SK-MEL-5 (cell line): ENCODE measurements around the gene ZNF428. TPM values are rescaled to one million over a fixed set of nuclear protein-coding genes. Genes with fewer than 3 reads are reported as not detected.
"Not testable (repeated sequence)": the region's sequence is repeated elsewhere in the genome, so short reads cannot be mapped to it uniquely, and the experiment has no call there.

Source experiments
- DNase-seq: peaks from one replicate; pipeline ENCODE4 v3.0.0-alpha.2; 2016; ENCODE audit warnings: low read depth, low spot score
- in situ Hi-C: cut with HindIII; loops from 2 replicates; pipeline ENCODE4 v1.10.0; 2016; ENCODE audit warnings: low sequenced_read_pairs, high pct_unique_total_duplicates, low pct_unique_long_range_greater_than_20kb
- total RNA-seq: library from RNA; depleted of rRNA; stranded (reverse); fragments of >200 nt; shearing (Covaris generic); gene quantifications from 2 replicates; pipeline ENCODE4 v1.2.3, GENCODE V29; 2014

ZNF428 gene
- total RNA-seq, 1 experiment from 2014 or later: 44.6 TPM

- in situ Hi-C loops: no loop called here
- no peak for DNase-seq
Measured at GRCh38 chr19:43643326-43643725, 23.9 kb upstream of the ZNF428 start.

DNA sequence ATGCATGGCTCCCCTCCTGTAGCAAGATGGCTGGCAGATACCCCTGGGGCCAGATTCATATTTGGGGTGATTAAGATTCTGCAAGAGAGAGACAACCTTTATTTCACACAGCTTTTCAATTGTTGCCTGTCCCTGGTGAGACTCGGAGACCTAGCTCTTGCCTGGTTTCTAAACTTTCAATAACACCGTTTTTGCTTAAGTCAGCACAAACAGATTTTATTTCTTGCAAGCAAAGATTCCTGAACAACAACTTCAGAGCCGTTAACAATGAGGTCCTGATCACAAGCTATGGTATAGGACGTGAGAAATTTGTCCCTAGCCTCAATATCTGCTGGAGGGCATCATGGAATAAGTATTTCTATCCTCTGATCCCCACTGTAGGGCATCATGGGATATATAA lies 23.1 kb upstream of the ZNF428 start:
- in situ Hi-C loops: no loop called here
- no peak for DNase-seq

DNA sequence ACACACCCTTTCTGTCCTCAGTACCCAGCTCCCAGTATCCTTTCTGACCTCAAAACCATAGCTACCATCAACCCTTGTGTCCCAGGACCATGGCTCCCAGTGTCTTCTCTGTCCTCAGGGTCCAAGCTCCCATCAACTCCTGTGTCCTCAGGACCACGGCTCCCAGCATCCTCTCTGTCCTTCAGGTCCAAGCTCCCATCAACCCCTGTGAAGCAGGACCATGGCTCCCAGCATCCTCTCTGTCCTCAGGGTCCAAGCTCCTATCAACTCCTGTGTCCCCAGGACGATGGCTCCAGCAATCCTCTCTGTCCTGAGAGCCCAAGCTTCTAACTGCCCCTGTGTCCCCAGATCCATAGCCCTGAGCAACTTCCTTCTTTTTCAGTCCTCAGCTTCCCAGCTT lies 21.9 kb upstream of the ZNF428 start:
- in situ Hi-C loops: no loop called here
- DNase-seq: no peak

DNA sequence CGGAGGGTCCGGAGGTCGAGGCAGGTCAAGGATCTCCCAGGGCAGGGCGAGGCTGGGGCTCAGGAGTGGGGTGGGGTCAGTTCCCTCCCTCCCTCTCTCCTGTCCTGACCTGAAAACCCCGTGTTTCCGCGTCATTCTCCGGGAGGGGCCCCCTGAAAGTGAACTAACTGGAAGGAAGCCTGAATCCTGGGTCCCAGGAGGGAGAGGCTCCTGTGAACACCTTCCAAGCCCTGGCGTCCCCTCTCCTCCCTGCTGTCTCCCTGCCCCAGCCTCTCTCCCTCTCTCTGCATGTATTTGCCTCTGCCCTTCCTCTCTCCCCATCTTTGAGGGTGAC lies 21.0 kb upstream of the ZNF428 start:
- in situ Hi-C loops: no loop called here
- DNase-seq: no peak

DNA sequence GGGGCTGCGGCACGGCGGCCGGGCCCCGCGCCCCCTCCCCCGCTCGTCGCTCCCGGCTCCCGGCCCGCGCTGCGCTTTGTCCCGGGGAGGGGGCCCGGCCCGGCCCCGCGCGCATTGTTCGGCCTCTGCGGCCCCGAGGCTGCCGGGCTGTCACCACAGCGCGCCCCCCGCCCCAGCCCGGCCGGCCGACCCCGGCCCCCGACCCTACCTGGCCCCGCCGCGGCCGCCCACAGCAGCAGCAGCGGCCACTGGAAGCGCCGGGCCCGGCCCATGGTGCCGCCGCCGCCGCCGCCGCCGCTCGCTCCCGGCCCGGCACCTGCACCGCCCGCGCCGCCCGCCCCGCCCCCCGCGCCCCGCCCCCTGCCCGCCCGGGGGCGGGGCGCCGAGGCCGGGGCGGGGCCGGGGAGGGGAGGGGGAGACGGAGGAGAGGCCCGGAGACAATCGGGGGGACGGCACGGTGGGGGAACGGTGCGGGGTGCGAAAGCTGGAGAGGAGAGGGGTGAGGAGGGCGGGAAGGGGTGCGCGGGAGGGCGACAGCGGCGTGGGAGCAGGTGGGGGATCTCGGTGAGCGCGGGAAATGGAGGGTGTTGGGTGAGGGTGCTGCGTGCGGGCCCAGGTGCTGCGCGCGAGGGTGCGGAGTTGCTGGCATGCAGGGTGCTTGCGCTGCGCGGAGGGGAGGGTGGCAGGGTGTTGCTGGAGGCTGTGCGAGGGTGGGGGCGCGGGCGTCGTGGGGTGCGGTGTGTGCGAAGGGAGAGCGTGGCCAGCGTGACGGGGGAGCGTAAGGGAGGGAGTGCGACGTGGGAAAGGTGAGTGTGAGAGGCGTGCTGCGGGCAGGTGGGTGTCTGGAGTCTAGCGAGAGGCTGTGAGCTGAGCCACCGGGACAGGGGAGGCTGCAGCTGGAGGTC lies 20.3 kb upstream of the ZNF428 start, which contains the start of gene CADM4:
TSS of gene CADM4 (minus strand) at position 332 of the 905 bp plus-strand sequence. CDS start at position 272, 60 bp downstream.
- no peak for DNase-seq
- in situ Hi-C loops: no loop called here

DNA sequence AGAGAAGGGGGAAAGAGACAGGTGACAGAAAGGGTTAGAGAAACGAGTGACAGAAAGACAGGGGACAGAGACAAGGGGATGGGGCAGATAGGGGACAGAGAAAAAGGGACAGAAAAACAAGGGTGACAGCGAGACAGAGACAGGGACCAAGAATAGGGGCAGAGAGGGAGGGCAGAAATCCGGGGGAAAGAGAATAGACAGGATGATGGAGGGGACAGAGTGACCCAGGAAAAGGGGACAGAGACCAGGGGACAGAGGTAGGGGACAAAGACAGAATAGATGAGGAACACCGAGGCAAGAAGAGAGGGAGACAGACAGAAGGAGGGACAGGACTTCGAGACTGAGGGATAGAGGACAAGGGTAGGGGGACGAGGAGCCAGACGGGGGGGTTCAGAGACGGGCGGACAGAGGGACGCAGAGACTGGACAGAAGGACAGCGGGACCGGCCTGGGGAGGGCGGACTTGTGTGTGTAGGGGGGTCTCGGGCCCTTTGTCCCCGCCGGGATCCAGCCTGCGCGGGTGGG lies 19.6 kb upstream of the ZNF428 start:
- in situ Hi-C loops: no loop called here
- no peak for DNase-seq

GRCh38 chr19:43638214-43638994 lies 19.0 kb upstream of the ZNF428 start:
- in situ Hi-C loops: no loop called here
- DNase-seq: no peak

DNA sequence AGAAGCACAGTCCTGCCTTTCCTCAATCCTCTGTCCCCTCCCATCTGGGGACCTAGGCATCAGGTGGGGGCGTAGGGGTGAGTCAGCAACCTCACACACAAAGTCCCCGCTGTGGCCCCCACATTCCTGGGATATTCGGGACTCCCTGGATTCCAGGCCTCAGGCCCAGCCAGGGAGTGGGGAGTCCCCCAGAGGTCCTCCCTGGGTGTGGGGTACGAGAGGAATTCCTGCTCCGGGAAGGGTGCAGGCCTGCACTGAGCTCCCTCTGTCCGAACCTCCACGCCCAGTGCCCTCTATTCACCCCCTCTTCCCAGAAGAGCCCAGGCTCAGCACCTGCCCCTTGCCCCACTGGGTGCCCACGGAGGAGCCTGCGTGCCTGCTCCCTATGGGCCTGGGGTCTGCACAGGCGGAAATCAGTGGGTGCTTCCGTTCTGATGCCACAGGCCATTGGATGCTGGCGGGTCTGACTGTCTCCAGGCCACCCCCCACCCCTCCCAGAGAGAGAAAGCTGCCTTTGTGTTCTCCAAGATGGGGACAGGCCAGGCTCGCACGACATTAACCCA lies 16.8 kb upstream of the ZNF428 start:
- in situ Hi-C loops: no loop called here
- DNase-seq: no peak

- DNase-seq, in situ Hi-C loops: not testable (repeated sequence)
Measured at GRCh38 chr19:43635561-43635940, 16.1 kb upstream of the ZNF428 start.

DNA sequence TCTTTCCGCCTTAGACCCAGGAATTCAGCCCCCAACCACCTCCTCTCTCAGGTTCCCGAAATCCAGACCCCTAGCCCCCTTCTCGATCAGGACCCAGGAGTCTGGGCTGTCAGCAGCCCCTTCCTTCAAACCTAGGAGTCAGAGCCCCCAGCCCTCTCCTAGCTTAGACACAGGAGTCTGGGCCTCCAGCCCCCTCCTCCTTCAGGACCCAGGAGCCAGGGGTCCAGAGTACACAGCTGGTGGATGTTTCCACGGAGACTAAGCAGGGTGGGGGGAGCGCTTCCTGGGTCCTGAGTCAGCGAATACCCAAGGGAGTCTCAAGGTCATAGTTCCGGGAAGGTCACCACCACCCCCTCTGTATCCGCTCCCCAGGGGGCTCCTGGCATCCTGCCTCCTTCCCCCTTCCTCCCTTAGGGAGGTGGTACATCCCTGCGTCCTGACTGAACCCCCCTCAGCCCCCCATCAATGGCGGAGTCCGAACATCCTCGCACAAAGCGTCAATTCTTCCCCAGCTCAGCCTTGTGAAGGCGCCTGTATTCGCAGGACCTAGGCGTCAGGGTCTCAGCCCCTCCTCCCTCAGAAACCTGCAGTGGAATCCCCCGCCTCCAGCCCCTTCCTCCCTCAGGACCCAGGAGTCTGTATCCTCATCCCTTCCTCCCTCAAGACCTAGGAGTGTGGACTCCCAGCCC lies 15.6 kb upstream of the ZNF428 start:
- DNase-seq: no peak
- in situ Hi-C loops: no loop called here

GRCh38 chr19:43634506-43634871 lies 15.1 kb upstream of the ZNF428 start:
- DNase-seq: no peak
- in situ Hi-C loops: no loop called here

- in situ Hi-C loops: no loop called here
- DNase-seq: no peak
Measured at GRCh38 chr19:43634068-43634467, 14.6 kb upstream of the ZNF428 start.

DNA sequence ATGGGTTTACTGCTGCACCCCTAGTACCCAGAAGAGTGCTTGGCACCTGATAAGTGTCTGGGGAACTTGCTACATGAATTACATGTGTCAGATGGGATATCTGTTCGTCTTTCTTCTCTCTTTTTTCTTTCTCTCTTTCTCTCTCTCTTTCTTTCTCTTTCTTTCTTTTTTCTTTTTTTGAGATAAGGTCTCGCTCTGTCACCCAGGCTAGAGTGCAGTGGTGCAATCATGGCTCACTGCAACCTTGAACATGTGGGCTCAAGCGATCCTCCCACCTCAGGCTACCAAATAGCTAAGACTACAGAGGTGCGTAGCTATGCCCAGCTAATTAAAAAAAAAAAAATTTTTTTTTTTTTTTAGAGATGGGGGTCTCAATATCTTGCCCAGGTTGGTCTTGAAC lies 14.1 kb upstream of the ZNF428 start:
- DNase-seq: no peak
- in situ Hi-C loops: no loop called here

GRCh38 chr19:43631491-43631890 lies 12.1 kb upstream of the ZNF428 start:
- in situ Hi-C loops: no loop called here
- no peak for DNase-seq

- in situ Hi-C loops: no loop called here
- no peak for DNase-seq
Measured at GRCh38 chr19:43628646-43629326, 9.4 kb upstream of the ZNF428 start.

DNA sequence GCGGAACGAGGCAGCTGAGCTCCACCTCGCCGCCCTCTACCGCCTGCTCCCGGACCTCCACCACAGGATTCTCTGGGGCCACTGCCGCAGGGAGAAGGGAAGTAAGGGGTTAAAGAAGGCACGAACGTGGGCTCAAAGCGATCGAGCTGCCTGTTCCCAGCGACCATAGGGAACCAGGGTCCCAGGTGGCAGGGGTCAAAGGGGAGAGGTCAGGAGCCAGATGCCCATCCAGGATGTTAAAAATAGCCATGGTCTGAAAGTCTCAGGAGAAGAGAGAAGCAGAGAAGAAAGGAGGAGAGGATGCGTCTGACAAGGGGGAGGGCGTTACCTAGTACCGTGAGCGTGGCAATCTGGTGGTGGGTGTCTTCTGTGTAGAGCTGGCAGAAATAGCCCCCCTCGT lies 7.4 kb upstream of the ZNF428 start:
- DNase-seq: no peak
- in situ Hi-C loops: no loop called here

DNA sequence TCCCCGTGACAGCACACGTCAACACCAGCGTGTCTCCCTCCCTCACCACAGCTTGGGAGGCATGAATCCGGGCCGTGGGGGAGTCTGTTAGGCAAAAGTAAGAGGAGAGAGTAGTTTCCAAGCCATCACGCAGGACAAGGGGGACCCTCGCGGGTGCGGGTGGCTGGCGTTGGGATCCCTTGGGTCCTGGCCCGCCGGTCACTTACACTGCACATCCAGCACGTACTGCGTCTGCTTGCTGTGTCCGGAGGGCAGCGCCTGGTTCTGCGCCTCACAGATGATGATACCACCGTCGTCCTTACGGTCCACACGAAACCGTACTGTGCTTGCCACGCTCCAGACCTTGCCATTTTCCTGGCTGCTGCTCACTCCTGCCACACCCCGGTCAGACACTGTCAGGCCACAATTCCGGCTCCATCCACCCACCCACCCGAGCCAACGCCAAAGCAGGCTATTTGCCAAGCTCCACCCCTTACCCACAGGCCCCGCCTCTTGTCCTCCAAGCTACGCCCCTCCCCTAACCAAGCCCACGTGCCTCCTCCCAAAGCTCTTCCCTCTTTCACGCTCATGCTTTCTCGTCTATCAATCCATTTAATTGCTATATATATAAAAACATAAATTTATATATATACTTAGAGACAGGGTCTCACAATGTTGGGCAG lies 6.6 kb upstream of the ZNF428 start:
- in situ Hi-C loops: no loop called here

More for the DNA sequence above, 6.6 kb upstream of the ZNF428 start:
- peak; percentile 56 for DNase-seq
